CD4-positive, alpha-beta T cell treated with Interleukin-12 subunit alpha and Interleukin-12 subunit beta, for 1 hour (primary cell): ENCODE results near the gene CD2.
"Not testable (repeated sequence)": the region's sequence is repeated elsewhere in the genome, so short reads cannot be mapped to it uniquely, and the experiment has no call there.

Experiments
- DNase-seq: peaks from one replicate; pipeline ENCODE4 v3.0.0-alpha.2; 2020

Gene CD2

DNA sequence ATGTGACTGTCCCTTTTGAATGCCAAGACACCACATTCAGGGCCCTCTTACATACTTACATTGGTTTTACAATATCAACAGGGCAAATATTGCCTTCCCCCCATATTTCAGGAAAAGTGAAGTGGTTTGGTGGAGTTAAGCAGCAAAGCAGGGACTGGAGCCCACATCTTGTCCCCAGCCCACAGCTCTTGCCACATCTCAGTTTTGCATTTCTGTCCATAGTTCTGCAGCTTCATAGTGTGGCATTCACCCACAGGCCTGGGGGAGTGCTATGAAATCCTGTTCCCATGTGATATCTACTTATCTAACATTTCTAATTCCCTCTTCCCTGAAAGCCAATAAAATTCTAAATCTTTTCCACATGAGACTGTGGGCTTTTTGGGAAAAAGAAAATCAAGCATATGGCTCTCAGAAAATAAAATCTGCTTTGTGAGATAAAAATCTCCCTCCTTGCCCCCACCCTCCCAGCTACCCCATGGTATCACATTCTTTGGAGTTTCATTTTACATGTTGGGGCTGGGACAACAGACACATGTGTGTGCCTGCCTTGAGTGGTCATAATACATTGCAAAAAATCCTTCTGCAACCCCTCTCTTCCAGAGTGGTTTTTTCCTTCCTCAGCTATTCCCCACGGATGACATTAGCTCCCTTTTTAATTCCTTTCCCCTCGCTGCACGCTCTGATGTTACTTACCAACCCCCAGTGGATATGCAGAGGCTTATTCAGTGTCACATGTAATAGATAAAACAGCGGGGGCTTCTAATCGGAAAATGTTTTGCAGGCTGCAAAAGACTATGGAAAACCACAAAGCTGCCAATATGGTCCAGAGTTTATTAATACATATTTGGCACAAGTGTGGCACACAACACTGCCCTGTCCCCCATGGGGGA lies 20.5 kb upstream of the CD2 start:
- no peak for DNase-seq

DNA sequence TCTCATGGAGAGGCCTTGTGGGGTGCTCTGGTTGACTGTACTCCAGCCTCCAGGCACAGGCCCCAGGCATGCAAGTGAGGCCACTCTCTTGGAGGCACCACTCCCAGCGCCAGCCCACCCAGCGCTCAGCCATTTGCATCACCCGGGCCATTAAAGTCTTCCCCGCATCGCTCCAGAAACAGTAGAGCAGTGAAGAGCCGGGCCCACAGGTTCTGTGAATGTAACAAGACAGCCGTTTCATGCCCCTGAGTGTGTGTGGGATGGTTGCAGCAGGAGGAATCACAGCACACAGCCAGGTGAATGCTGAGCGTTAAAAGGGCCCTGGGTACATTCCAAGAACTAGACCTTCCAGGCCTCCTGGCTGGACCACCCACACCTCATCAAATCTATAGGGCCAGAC lies 19.0 kb upstream of the CD2 start:
- DNase-seq = no peak

DNA sequence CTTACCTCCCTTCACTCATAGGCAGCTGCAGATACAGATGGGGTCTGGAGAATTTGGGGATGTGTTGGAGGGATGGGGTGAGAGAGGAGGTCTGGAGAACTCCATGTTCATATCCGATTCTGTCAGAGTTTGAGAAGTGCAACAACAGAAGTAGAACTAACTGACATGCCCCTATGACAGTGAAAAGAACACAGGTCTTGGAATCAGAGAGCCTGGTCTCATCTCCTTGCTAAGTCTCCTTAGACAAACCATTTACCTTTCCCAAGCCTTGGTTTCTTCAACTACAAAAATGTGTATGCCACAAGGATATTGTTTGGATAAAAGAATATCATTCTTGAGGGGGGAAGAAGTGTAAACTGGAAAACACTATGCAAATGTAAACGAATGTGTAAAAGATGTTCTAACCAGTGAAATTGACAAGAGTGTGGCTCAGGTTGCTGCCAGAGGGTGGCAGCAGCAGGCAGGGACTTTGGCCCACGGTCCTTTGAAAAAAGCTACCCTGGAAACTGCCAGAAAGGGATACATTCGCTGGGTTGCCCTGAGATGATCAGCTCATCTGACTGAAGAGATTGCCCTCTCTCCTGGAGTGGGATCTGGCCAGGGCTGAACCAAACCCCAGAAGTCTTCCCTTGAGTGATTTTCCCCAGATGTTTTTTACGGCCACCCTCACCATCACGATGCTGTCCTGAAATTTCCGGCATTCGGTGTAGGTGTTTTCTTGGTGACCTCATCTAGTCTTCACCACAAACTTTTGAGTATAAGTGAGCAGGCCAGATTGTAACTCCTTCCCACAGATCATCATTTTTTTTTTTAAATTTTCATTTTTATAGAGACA lies 17.0 kb upstream of the CD2 start:
- peak; percentile 85 for DNase-seq

DNA sequence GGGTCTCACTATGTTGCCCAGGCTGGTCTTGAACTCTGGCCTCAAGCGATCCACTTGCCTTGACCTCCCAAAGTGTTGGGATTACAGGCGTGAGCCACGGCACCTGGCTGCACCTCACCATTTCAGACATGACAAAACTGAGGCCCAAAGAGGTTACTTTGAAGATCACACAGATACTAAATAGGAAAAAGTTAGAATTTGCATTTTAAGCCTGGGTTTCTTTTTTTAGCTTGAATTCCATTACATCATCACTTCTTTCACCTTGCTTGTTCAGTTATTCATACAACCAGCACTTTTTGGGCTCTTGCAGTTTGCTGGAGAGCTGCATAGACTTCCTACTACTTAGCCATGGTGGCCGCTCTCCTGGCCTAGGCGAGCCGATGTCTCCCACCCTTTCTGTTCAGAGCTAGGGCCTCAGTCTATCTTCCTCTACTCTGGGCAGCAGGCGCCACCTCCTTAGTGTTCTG lies 16.3 kb upstream of the CD2 start:
- DNase-seq = peak; percentile 58

DNA sequence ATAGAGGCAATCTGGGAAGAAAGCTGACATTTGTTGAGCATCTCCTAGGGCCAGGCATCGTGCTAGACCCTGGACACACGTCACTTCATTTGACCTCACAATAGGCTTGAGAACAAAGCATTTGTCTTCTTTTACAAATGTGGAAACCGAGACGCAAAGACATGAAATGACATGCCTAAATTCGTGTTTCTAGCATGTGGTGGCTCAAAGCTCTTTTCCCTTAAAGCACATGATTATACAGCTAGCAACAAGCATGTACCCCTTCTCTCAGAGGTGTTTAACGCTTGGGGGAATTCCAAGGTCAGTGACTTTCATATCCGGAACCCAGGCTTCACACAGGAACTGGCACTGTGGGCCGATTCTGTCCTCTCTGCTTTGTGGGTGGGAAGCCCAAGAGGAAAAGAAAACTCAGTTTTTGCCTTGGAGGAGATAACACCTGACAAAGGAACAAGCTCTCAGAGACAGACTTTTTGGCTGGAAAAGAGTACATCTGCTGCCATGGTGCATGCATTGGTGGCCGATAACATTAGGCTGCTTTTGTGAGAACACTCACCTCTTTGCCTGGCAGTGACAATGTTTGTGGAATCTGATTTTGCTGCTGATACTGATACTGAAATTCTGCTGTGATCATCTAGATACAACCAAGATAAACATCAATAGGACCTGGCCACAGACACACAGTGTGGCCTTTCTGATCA lies 15.4 kb upstream of the CD2 start:
- peak; percentile 89 for DNase-seq

DNA sequence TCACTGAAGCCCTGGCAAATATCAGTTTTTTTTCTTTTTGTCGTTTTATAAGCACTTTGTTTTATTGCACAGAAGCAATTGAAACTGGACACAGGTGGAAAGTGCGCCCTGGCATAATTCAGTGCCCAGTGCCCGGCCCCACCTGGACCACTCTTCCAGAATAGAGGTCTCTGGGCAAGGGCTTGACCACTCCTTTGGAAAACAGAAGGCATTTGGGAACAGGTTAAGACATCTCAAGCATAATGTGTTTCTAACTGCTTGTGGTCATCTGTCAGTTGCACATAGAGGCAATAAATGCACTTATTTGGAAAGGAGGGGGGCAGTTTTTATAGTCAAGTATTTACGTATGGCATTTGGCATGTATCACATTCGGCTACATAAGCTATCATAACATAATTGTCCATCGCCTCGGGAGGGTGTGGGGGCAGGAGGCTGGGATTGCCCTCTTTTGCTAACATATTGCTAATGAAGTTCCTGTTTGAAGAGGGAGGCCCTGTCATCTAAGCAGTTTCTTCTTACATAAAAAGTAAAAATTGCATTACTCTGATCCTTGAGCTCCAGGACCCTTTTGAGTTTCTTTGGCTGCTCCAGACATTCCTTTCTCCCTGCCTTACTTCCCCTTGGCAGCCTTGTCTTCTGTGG lies 14.7 kb upstream of the CD2 start:
- DNase-seq = no peak

DNA sequence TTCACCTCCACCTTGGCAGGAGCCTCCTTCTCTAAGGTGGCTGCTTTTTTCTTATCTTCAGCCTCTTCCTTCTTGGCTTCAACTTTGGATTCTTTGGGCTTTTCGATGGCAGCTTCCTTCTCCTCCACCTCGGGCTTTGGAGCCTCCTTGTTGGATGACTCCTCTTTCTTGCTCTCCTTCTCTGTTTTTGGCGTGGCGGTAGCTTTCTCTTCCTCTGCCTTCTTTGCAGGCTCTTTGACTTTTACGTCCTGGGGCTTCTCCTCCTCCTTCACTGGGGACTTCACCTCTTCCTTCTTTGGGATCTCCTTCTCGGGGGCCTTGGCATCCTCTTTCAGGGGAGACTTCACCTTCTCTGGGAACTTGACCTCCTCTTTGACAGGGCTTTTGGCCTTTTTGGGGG lies 13.9 kb upstream of the CD2 start:
- no peak for DNase-seq

DNA sequence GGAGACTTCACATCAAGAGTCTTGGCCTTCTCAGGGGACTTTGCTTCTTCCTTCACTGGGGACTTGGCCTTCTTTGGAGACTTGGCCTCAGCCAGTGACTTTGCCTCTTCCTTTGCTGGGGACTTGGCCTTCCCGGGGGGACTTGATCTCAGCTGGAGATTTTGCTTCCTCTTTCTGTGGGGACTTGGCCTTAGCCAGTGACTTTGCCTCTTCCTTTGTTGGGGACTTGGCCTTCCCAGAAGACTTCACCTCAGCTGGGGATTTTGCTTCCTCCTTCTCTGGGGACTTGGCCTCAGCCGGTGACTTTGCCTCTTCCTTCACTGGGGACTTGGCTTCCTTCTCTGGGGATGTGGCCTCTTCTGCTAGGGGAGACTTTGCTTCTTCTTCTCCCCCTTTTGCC lies 13.5 kb upstream of the CD2 start:
- DNase-seq = no peak

DNA sequence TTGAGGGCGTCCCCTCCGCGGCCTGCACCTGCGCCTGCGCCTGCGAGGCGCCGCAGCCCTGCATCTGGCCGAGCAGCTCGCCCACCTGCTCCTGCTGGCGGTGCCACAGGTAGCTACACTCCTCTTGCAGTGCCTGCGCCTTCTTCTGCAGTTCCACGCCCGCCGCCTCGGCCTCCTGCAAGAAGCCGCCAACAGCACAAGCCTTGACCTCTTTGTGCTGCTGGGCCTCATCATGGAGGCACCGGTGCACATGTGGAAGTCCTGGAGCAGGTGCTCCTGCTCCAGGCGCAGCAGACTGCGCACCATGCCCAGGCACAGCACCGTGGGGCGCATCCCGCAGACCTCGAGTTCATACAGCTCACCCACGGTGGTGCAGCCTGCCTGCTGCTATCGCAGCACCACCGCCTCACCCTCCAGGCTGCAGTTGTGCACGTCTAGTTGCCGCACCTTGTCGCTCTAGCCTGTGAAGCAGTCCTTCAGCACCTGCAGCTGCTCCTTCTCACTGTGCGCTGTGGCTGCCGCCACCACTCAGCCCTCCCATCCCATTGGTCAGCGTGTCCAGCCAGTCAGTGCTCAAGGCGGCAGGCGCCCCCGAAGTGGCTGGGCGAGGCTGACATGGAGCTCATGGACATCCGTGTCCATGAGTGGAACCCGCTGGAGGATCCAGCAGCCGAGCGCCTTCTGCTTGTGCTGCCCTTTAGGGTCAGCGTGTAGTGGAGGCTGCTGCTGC lies 12.2 kb upstream of the CD2 start:
- DNase-seq = no peak

DNA sequence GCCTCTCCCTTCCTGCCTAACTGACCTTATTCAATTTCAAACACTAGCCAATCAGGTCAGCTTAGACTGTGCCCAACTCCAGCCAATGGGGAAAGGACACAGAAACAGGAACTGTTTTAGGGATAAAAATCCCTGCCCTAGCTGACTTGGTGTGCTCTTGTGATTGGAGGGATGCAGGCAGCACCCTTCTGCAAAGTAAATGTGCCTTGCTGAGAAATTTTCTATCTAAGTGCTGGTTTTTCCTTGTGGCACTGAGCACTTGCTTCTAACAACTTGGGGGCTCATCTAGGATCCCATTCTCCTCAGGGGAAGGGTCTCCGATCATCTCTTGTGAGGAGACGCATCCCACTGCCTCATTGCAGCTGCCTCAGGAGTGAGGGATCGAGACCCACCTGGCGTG lies 10.7 kb upstream of the CD2 start:
- DNase-seq = no peak

DNA sequence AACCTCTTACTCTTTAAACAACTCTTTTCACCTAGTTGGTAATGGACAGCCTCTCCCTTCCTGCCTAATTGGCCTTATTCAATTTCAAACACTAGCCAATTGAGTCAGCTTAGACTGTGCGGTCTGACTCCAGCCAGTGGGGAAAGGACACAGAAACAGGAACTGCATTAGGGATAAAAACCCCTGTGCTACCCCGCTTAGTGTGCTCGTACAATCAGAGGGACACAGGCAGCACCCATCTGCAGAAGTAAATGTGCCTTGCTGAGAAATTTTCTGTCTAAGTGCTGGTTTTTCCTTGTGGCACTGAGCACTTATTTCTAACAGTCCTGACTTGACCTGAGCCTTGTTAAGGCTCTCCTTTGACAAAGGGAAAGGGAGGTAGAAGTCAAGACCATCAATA lies 6.0 kb upstream of the CD2 start:
- DNase-seq = no peak

DNA sequence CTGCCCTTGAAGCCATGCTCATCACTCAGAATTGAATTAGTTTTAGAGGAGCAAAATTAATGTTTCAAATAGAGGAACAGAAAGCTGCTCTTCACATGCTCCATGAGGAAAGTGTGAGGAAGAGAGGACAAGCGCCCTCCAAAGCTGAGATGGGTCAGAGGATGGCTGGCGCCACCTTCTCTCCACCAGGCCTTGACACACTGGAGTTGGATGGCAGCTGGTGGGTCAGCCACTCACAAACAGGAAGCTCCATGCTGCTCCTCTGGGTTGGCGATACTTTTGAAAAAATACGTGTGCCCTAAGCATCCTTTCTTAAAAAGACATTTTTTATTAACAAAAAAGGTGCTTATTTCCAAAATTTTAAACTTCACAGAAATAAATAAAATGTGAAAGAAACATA lies 3.1 kb upstream of the CD2 start:
- no peak for DNase-seq

DNA sequence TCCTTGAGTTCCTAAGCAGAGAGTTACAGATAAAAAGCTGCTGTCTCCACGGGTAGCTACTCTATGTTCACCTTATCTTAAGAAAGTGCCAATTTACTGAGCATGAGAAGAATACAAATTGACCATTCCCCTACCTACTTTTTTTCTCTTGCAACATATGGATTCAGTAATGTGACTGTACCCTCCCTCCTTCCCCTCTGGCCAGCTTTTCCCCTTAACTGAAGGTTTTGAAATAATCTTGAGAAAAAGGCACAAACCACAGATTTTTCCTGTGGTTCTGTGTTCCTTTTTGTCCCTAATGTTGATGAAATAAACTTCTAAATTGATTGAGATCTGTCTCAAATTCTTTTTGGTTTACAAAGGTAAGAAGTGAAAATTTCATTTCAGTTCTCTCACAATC lies 2.6 kb upstream of the CD2 start:
- no peak for DNase-seq

DNA sequence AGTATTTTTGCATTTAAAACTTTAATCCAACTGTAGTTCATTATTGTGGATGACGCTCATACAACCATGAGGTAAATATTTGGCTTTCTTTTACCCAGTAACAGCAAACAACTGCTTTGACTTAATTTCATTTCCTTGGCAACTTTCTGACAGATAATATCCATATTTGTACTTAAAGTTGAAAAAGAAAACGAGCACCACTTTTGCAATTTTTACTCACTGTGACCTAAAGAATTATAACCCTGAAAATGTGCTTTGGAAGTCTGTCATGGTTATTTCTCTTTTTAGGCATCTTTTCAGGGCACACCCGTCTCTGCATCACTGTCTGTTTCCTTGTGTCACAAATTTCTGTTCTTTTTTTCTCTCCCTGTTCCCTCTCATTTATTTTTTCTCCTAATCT lies 918 bp upstream of the CD2 start:
- no peak for DNase-seq

DNA sequence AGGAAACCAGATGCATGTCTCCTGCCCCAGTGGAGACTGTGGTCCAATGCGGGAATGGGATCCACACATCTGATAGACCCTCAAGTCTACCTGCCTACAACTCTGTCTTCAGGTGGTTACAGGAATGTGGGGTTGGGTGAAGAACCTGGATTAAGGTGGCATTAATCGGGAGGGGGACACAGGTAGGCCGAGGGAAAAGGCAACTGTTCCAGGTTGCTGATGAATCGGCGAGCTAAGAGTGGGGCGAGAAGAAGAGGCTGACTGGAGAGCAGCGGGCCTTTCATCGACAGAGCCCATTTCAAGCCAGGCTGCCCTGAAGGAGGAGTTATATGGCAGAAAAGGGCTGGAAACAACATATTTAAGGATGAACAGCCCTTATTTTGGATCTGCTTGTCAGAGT lies 836 bp downstream of the CD2 start:
- DNase-seq = no peak

DNA sequence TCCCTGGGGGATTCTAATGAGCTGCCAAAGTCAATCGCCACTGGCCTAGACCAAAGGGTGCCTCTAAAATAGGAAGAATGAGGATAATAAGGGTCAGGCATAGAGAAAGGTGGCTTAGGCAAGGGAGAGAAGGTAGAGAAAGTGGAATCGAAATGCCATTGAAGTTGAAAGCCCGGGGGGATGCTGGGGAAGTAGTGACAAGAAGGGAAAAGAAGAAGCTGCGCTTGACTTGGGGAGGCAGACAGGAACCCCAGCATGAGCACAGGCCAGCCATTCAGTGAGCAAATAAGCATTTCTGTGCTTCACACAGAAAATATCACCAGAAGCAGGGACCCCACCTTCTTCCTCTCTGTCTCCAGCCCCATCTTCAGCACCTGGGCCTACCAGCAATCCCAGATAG lies 1.5 kb downstream of the CD2 start:
- DNase-seq = no peak

DNA sequence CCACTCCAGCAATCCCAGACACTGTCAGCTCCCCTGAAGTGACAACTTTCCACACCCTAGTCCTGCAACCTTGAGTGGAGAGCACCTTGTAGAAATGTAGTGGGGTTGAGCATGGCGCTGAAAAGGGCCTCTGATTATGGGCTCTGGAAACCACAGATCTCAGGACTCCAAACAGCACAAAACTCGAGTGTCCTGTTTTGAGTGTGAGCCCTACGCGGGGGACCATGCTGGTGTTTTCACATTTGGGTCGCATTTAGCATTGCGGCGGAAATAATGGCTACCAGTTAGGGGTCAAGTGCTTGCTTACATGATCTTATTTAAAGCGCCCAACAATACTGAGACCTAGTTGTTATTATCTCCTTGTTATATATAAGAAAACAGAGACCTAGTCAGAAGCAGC lies 1.9 kb downstream of the CD2 start:
- not testable (repeated sequence) for DNase-seq

DNA sequence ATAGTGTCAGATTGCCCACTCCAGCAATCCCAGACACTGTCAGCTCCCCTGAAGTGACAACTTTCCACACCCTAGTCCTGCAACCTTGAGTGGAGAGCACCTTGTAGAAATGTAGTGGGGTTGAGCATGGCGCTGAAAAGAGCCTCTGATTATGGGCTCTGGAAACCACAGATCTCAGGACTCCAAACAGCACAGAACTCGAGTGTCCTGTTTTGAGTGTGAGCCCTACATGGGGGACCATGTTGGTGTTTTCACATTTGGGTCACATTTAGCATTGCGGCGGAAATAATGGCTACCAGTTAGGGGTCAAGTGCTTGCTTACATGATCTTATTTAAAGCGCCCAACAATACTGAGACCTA lies 4.2 kb downstream of the CD2 start:
- not testable (repeated sequence) for DNase-seq

DNA sequence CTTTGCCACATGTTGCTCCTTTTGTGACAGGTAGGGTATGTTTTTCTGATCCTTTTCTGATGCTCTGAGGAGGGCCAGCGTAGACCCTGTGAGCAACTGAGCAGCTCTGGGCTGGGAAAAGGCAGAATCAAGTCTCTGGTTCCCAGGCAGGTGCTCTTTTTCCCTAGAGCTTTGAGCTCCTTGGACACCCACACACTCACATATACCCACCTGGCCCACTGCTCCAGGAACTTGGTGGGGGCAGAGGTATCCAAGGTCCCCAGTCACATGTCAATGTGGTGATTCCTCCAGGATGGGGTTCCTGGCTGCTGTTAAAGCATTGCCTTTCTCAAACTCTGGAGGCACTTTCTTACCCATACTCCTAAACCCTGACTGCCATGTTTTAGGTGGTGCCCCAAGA lies 5.4 kb downstream of the CD2 start:
- DNase-seq = no peak

DNA sequence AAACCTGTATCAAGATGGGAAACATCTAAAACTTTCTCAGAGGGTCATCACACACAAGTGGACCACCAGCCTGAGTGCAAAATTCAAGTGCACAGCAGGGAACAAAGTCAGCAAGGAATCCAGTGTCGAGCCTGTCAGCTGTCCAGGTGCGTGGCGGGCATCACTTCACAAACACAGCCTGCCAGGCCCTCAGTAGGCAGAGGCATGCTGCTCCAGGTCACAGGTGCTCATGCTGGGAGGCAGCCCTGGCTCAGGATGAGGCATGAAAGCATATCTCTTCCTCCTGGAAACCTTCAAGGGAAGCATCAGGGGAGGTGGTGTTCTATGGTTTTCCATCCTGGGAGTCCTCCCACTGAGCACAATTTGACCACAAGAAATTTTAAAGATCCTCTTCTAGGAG lies 6.3 kb downstream of the CD2 start:
- no peak for DNase-seq

DNA sequence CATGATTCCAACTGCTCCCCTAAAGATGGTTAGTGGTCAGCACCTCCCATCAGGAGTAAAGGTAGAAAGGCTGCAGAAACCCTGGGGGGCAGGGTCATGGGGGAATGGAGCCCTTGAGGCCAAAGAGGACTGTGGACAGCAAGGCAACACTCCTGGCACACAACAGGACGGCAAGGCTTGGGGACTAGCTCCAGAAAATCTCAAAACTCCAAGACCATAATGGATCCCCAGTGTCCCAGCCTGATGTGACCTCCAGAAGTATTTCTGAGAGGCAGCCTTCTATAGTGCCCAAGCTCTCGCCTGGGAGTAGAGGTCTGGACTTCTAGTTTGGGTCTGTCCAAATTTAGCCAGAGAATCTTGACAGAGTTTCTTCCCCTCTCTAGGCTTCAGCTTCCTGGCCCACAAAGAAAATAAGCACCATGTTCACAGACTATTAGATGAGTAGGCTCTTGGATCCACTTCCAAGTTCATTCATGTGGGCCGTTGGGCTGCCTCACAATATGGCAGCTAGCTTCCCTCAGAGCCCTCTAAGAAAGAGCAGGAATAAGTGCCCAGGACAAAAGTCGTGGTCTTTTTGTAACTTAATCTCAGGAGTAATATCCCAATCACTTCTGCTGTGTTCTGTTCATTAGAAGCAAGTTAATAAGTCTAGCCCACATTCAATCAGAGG lies 6.9 kb downstream of the CD2 start:
- no peak for DNase-seq

DNA sequence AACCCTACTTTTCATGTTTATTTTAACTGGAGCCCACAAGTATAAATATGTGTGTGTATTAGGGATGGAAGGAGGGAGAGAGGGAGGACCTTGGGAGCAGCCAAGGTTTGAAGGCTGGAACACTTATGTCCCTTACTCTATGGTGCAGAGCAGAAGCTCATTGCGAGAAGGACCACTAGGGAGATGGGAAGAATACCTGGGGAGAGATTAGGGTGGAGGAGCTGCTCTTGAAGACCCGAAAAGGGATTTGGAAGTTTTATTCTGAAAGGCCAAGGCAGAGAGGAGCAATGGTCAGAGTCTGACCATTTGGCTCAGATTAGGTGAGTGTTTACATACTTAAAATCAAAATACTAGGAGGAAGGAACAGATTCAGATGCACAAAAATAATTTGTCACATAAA lies 8.1 kb downstream of the CD2 start:
- DNase-seq = no peak
